K562 (cell line): ENCODE data around the gene COMMD4. TPM values are rescaled to one million over a fixed set of nuclear protein-coding genes. Genes with fewer than 3 reads are reported as not detected.

ENCODE experiments used
- ATAC-seq: fragments of 200-7000 bp; cut with Tn5 transposase; 3 replicates; pipeline ENCODE4 v1.9.1; 2020; ENCODE audit warnings: moderate library complexity
- BruUV-seq: library from RNA; stranded (reverse); fragments of 400-500 nt; replicated peaks from 2 replicates; lab custom pipeline; 2021; lab: Mats Ljungman, UMichigan
- CTCF ChIA-PET: fragments of 300-600 bp; formaldehyde crosslinking; extraction: SDS; loops from one replicate; lab custom pipeline; 2021; ENCODE audit warnings: low intra/inter-chr PET ratio; lab: Yijun Ruan, JAX
- POLR2A ChIA-PET: fragments of 300-600, 350-650 bp; sonication (Branson Sonifier 250); formaldehyde crosslinking; extraction: SDS; loops from one replicate; lab custom pipeline; 2021; ENCODE audit warnings: antibody characterized with exemption, inconsistent platforms; lab: Yijun Ruan, JAX
- DNase-seq, 4 experiments: peaks; one replicate each; pipeline versions ENCODE4 v3.0.0 to v3.0.0-alpha.2; 2011 to 2018; ENCODE audit warnings: low spot score in 3 of 4, mixed read lengths in 3 of 4; ENCODE audit errors: extremely low read depth in 1 of 4
- FAIRE-seq: peaks from 2 replicates; lab custom pipeline; 2011; peaks lifted over from hg19 to GRCh38; lab: Jason Lieb, UNC
- H2AFZ ChIP-seq: 2 replicates; pipeline ENCODE4 v1.6.0; 2011; ENCODE audit warnings: low read depth, low read length, control low read depth, inconsistent platforms
- H3K27ac ChIP-seq: fragments of 200-600 bp; 3 replicates; pipeline ENCODE4 v1.8.0; 2011; ENCODE audit warnings: low read depth, mild to moderate bottlenecking, control low read depth, inconsistent platforms, low read length, moderate library complexity, mixed read lengths; ENCODE audit errors: extremely low read depth
- H3K27me3 ChIP-seq, 2 experiments: fragments of 300-600 bp in 1 of 2; 2 replicates in 1 of 2; 3 replicates in 1 of 2; pipeline versions ENCODE4 v1.6.0 to v1.8.0; 2011; ENCODE audit warnings: inconsistent platforms in 2 of 2, low read length in 2 of 2, mild to moderate bottlenecking in 1 of 2, mixed read lengths in 1 of 2, moderate library complexity in 1 of 2; ENCODE audit not compliant: control insufficient read depth in 2 of 2, insufficient read depth in 2 of 2
- H3K36me3 ChIP-seq: fragments of 300-600 bp; 3 replicates; pipeline ENCODE4 v1.8.0; 2011; ENCODE audit warnings: mild to moderate bottlenecking, low read length, inconsistent platforms; ENCODE audit not compliant: control insufficient read depth, insufficient read depth
- H3K4me1 ChIP-seq, 2 experiments: fragments of 200-600 bp in 1 of 2; replicated peaks in 1 of 2; 2 replicates in 1 of 2; 3 replicates in 1 of 2; pipeline versions ENCODE4 v1.5.1 to v1.8.0; 2011; ENCODE audit warnings: inconsistent platforms in 2 of 2, low read length in 2 of 2, mild to moderate bottlenecking in 1 of 2, mixed read lengths in 1 of 2, moderate library complexity in 1 of 2; ENCODE audit not compliant: control insufficient read depth in 2 of 2, insufficient read depth in 2 of 2
- H3K4me2 ChIP-seq: 2 replicates; pipeline ENCODE4 v1.6.1; 2011; ENCODE audit warnings: low read length, control low read depth, inconsistent platforms, mixed read lengths; ENCODE audit not compliant: insufficient read depth
- H3K4me3 ChIP-seq: fragments of 200-600 bp; sonication (generic), shearing (Covaris generic); 2 replicates; pipeline ENCODE4 v1.5.1; 2016; ENCODE audit warnings: control low read depth, inconsistent platforms
- H3K79me2 ChIP-seq: fragments of 200-600 bp; 3 replicates; pipeline ENCODE4 v1.8.0; 2011; ENCODE audit warnings: low read length, inconsistent platforms; ENCODE audit not compliant: control insufficient read depth, insufficient read depth
- H3K9ac ChIP-seq, 2 experiments: 2 replicates each; pipeline versions ENCODE4 v1.6.0 to v1.6.1; 2011; ENCODE audit warnings: low read depth in 2 of 2, low read length in 2 of 2, control low read depth in 1 of 2, inconsistent platforms in 1 of 2, mild to moderate bottlenecking in 1 of 2, mixed read lengths in 1 of 2; ENCODE audit not compliant: insufficient read depth in 1 of 2
- H3K9me1 ChIP-seq: one replicate; pipeline ENCODE4 v1.6.0; 2011; ENCODE audit warnings: inconsistent platforms, mild to moderate bottlenecking, low read length, moderate library complexity; ENCODE audit not compliant: control insufficient read depth, insufficient read depth
- H3K9me3 ChIP-seq: replicated peaks from 2 replicates; pipeline ENCODE4 v1.5.1; 2011; ENCODE audit warnings: low read depth, low read length, inconsistent platforms; ENCODE audit not compliant: control insufficient read depth, insufficient read depth
- H4K20me1 ChIP-seq: replicated peaks from 2 replicates; pipeline ENCODE4 v1.6.1; 2011; ENCODE audit warnings: low read length, inconsistent platforms, mixed read lengths; ENCODE audit not compliant: control insufficient read depth, insufficient read depth
- CBX1 ChIP-seq: sonication (generic); IDR thresholded peaks from 2 replicates; pipeline ENCODE4 v1.6.1; 2016; ENCODE audit warnings: antibody characterized with exemption, low read depth, mild to moderate bottlenecking
- CREM ChIP-seq: IDR thresholded peaks from 2 replicates; pipeline ENCODE4 v1.6.1; 2014; ENCODE audit warnings: antibody characterized with exemption, low read depth
- ETV1 ChIP-seq: fragments of 450-650 bp; conservative IDR thresholded peaks from 2 replicates; pipeline ENCODE4 v1.6.1; 2016; ENCODE audit warnings: missing genetic modification characterization, control low read depth, low read depth, missing compliant biosample characterization
- JUNB ChIP-seq: fragments of 450-650 bp; formaldehyde crosslinking; conservative IDR thresholded peaks from 2 replicates; pipeline ENCODE4 v1.4.0; 2020; ENCODE audit warnings: mild to moderate bottlenecking
- MTF1 ChIP-seq: fragments of 250-450 bp; sonication (Bioruptor Pico); IDR thresholded peaks from 2 replicates; pipeline ENCODE4 v1.9.0; 2021; ENCODE audit warnings: moderate library complexity, mild to moderate bottlenecking, inconsistent platforms, borderline replicate concordance
- NFRKB ChIP-seq: fragments of 450-650 bp; IDR thresholded peaks from 2 replicates; pipeline ENCODE4 v1.6.1; 2016; ENCODE audit warnings: low read depth
- NR2C1 ChIP-seq, 2 experiments: fragments of 450-650 bp; IDR thresholded peaks; 2 replicates each; pipeline ENCODE4 v1.6.1; 2017; ENCODE audit warnings: mild to moderate bottlenecking in 2 of 2, antibody characterized with exemption in 1 of 2, inconsistent platforms in 1 of 2, missing compliant biosample characterization in 1 of 2, missing genetic modification characterization in 1 of 2
- NR3C1 ChIP-seq: sonication (generic); formaldehyde crosslinking; IDR thresholded peaks from 2 replicates; pipeline ENCODE4 v1.8.1; 2022; ENCODE audit warnings: missing genetic modification reagents
- TCF15 ChIP-seq: fragments of 250-450 bp; sonication (Bioruptor Pico); IDR thresholded peaks from 2 replicates; pipeline ENCODE4 v1.8.0; 2022; ENCODE audit warnings: moderate library complexity, mild to moderate bottlenecking, inconsistent platforms
- TCFL5 ChIP-seq: fragments of 250-450 bp; sonication (Bioruptor Pico); conservative IDR thresholded peaks from 2 replicates; pipeline ENCODE4 v1.6.1; 2021; ENCODE audit warnings: mild to moderate bottlenecking, moderate library complexity, matching md5 sums
- ZBTB12 ChIP-seq: fragments of 250-450 bp; sonication (Bioruptor Pico); IDR thresholded peaks from 2 replicates; pipeline ENCODE4 v1.4.0; 2020
- ZBTB43 ChIP-seq: sonication (generic); formaldehyde crosslinking; IDR thresholded peaks from 2 replicates; pipeline ENCODE4 v1.8.0; 2023; ENCODE audit warnings: mild to moderate bottlenecking, missing genetic modification reagents
- ZBTB49 ChIP-seq: sonication (generic); formaldehyde crosslinking; IDR thresholded peaks from 2 replicates; pipeline ENCODE4 v1.8.0; 2022; ENCODE audit warnings: missing genetic modification reagents, mild to moderate bottlenecking, borderline replicate concordance
- ZC3H8 ChIP-seq: fragments of 450-650 bp; IDR thresholded peaks from 2 replicates; pipeline ENCODE4 v1.6.1; 2017
- ZNF444 ChIP-seq: fragments of 250-450 bp; sonication (Bioruptor Pico); IDR thresholded peaks from 2 replicates; pipeline ENCODE4 v1.4.0; 2020; ENCODE audit warnings: mild to moderate bottlenecking, moderate library complexity
- ZNF445 ChIP-seq: fragments of 250-450 bp; sonication (Bioruptor Pico); IDR thresholded peaks from 2 replicates; pipeline ENCODE4 v1.4.0; 2020; ENCODE audit warnings: low read depth, mild to moderate bottlenecking, moderate library complexity
- ZNF75A ChIP-seq: fragments of 450-650 bp; formaldehyde crosslinking; IDR thresholded peaks from 2 replicates; pipeline ENCODE4 v1.4.0; 2020; ENCODE audit warnings: mild to moderate bottlenecking
- ZNF77 ChIP-seq: fragments of 250-450 bp; sonication (Bioruptor Pico); IDR thresholded peaks from 2 replicates; pipeline ENCODE4 v1.5.0; 2020
- WGBS: fragments of 100-300 bp; shearing (Covaris generic); methylation state at CpG from one replicate; pipeline ENCODE4 v1.1.6; 2016; ENCODE audit warnings: low coverage, mixed read lengths; ENCODE audit not compliant: insufficient coverage; ENCODE audit errors: missing lambda C conversion rate; 5-methylcytosine and 5-hydroxymethylcytosine counted together
- in situ Hi-C: fragments of 300-500 bp; cut with MboI; formaldehyde crosslinking; loops from 4 replicates; pipeline ENCODE4 v1.15.0; 2018; ENCODE audit warnings: inconsistent platforms, mixed read lengths
- intact Hi-C: fragments of 100-400 bp; cut with micrococcal nuclease; formaldehyde crosslinking; loops from 2 replicates; pipeline ENCODE4 v1.14.2; 2022
- polyA plus RNA-seq, 8 experiments: library from polyadenylated mRNA; depleted of rRNA in 4 of 8; stranded (reverse) in 5 of 8; unstranded in 3 of 8; fragments of >200 nt; fragmentation: Nextera tagmentation in 2 of 8; fragmentation: Illumina TruSeq in 1 of 8; extraction: Ambion mirVana in 2 of 8; extraction: Trizol in 1 of 8; gene quantifications; 2 replicates each; pipeline versions ENCODE4 v1.2.1 to v1.2.3, GENCODE V29; 2011 to 2014; ENCODE audit warnings: inconsistent platforms in 1 of 8, missing spikeins in 1 of 8
- total RNA-seq, 7 experiments: library from RNA; depleted of rRNA in 6 of 7; stranded (reverse); fragments of >200 nt in 6 of 7; fragmentation: Illumina TruSeq in 2 of 7; extraction: Trizol in 2 of 7; gene quantifications; 2 replicates each; pipeline versions ENCODE4 v1.2.1 to v1.2.3, GENCODE V29; 2011 to 2021; ENCODE audit warnings: low replicate concordance in 1 of 7

COMMD4 gene
- total and polyA plus RNA-seq, 9 of the 15 experiments (the other 6 are each of a cell fraction or from before 2014, with no cell fraction given): 20.4 to 140 (median 63.9) TPM

GRCh38 chr15:75329571-75329970 is 6.3 kb upstream of the COMMD4 start:
- no peaks in the 10 kb centered on the region for H3K27me3 ChIP-seq
- peak; percentile 75 for ATAC-seq
- H3K79me2 ChIP-seq: no peaks in the 10 kb centered on the region
- no peak for DNase-seq
- no peak for FAIRE-seq
- ChIA-PET POLR2A (interaction anchor here (0.7 kb wide), 1 partner anchor 262 kb away, joined by 3 read pairs; no protein-coding TSS in a partner anchor), CTCF (interaction anchor here (0.7 kb wide), 1 partner anchor 472 kb away, joined by 3 read pairs; no protein-coding TSS in a partner anchor)
- H3K4me1 ChIP-seq: no peaks in the 10 kb centered on the region; a peak in 1 of 5 replicates
- H3K4me3 ChIP-seq: no peak overlapping the region
- intact Hi-C loops (no loop called here), in situ Hi-C loops (loop anchor here (10.0 kb wide), 1 partner anchor 785 kb away; no protein-coding TSS in a partner anchor)
- H3K27ac ChIP-seq: no peak overlapping the region
- H3K9me1 ChIP-seq: no peaks in the 10 kb centered on the region
- H2AFZ ChIP-seq: no peak overlapping the region
- no peaks in the 10 kb centered on the region for H3K9me3 ChIP-seq
- no peaks in the 10 kb centered on the region for H4K20me1 ChIP-seq
- BruUV-seq: no TSS peak
- H3K9ac ChIP-seq: no peak overlapping the region
- no peak overlapping the region for H3K4me2 ChIP-seq
- 50% methylated on average over 1 of the region's 2 CpGs for WGBS
- no peaks in the 10 kb centered on the region for H3K36me3 ChIP-seq
- TF ChIP-seq ZNF75A (no peak), ZNF445 (no peak), NR2C1 (IDR thresholded peaks at IDR 0.05) (no peak), NR2C1 (tag; IDR thresholded peaks at IDR 0.05) (no peak), CBX1 (no peak), ZBTB12 (CRISPR knock-in tag) (no peak), ZBTB49 (no peak), ZNF444 (CRISPR knock-in tag) (no peak), ETV1 (tag) (no peak), MTF1 (no peak), ZC3H8 (no peak), CREM (no peak), NR3C1 (CRISPR knock-in tag) (no peak), ZNF77 (CRISPR knock-in tag) (no peak), ZBTB43 (CRISPR knock-in tag) (no peak), NFRKB (no peak), JUNB (CRISPR knock-in tag) (no peak), TCF15 (no peak), TCFL5 (CRISPR knock-in tag) (no peak)
